Loucy (cell line): ENCODE results near the gene NECTIN1.

Source experiments
- CTCF ChIP-seq: fragments of 200-600 bp; sonication (generic); conservative IDR thresholded peaks from 2 replicates; pipeline ENCODE4 v1.5.1; 2014; ENCODE audit warnings: mild to moderate bottlenecking, antibody characterized with exemption, low read length
- EZH2phosphoT487 ChIP-seq: fragments of 200-600 bp; IDR thresholded peaks from 2 replicates; pipeline ENCODE4 v1.6.1; 2018; ENCODE audit warnings: antibody characterized with exemption, mild to moderate bottlenecking, moderate library complexity, borderline replicate concordance

- no peak for TF ChIP-seq CTCF
- no peak for TF ChIP-seq EZH2phosphoT487
These were observed 36.6 kb upstream of the NECTIN1 start for GRCh38 chr11:119765628-119766027.
